K562 (cell line): Measurements from ENCODE around the gene PRR15L.

ENCODE experiments used
- ZEB2 ChIP-seq: fragments of 450-650 bp; IDR thresholded peaks from 2 replicates; pipeline ENCODE4 v1.6.1; 2016
- ZNF184 ChIP-seq: sonication (generic); formaldehyde crosslinking; IDR thresholded peaks from 2 replicates; pipeline ENCODE4 v1.5.0; 2020; ENCODE audit warnings: missing genetic modification reagents

DNA sequence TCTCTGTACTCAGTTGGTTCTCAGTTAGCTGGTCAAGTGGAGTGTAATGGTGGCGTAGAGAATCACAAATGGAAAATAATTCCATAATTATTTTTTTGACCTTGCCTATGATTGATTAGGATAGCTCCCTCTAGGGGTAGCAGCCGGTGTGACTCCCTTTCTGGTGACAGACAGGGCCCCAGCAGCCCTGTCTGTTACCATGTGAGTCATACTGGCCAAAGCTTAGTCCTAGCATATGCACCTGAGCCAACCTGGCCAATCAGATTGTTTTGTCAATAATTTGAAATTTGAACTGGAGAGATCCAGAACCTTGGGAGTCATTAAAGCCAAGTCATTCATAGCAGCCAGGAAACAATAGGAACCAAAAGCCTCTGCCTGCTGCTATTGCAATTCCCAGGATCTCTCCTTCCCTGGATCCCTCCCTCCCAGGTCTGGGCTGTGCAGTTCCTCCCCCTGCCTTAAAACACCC is 10.7 kb downstream of the PRR15L start:
- no peak for TF ChIP-seq ZEB2
- TF ChIP-seq ZNF184 (CRISPR knock-in tag), result no peak
